Peyer's patch (tissue), 4 donors: ENCODE data around the gene DOCK4.

Source experiments
- CTCF ChIP-seq, 6 experiments: fragments of 450-650 bp in 4 of 6; fragments of 200-600 bp in 2 of 6; sonication (generic) in 1 of 6; IDR thresholded peaks; one replicate each; pipeline ENCODE4 v1.5.1; 2017 to 2019; ENCODE audit warnings: antibody characterized with exemption in 6 of 6, mild to moderate bottlenecking in 3 of 6, moderate library complexity in 1 of 6
- POLR2A ChIP-seq, 2 donors: fragments of 450-650 bp; IDR thresholded peaks; one replicate each; pipeline ENCODE4 v1.5.1; 2017; ENCODE audit warnings: antibody characterized with exemption in 2 of 2, mild to moderate bottlenecking in 2 of 2, moderate library complexity in 2 of 2

GRCh38 chr7:112168915-112169314 lies 37.3 kb downstream of the DOCK4 start:
- TF ChIP-seq CTCF (IDR thresholded peaks at IDR 0.05) (no peak), POLR2A (IDR thresholded peaks at IDR 0.05) (no peak)
